GM18909 (cell line): Measurements from ENCODE around the gene PARD3B.

Experiments
- ATAC-seq: cut with Tn5 transposase; IDR thresholded peaks from one replicate; pipeline ENCODE4 v1.9.1; 2021; ENCODE audit warnings: mild to moderate bottlenecking; ENCODE audit not compliant: unreplicated experiment, poor library complexity

The PARD3B gene

DNA sequence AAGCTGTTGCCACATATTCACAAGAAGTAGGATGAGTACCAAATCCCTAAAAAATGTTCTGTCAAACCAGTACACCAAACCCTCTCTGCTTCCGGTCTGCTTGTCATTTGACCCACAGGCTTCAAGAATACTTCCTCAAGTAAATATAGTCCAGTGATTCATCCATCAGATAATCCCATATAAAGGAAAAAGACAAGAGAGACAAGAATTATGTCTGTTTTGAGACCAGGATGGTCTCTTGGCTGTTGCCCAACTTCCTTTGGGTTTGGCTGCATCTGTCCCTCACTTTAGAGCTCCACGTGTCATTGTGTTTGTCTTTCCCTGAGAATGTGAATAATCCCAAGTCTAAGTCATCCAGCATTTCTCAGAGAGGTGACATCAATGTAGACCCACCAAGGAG is 1045.5 kb downstream of the PARD3B start:
- ATAC-seq: no peak

DNA sequence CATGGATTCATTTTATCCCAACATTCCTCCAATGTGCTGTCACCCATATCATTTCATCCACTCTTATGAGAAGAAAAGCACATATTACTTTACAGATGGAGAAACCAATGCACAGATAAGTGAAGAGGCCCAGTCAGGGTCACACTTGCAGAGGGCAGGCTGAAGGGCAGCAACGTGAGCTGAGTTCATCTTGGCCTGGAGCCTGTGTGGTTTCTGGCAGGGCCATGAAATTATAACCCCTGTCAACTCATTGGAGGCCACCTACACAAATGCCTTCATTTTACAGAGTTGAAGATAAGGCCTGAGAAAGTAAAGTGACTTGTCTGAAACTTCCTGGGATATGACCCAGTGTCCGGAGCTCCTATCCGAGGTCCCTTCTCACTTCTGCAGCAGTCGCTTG is 1048.6 kb downstream of the PARD3B start:
- ATAC-seq: no peak

- no peak for ATAC-seq
Measured at GRCh38 chr2:205596581-205596980, 1051.3 kb downstream of the PARD3B start.

- no peak for ATAC-seq
Measured at GRCh38 chr2:205605638-205606304, 1060.5 kb downstream of the PARD3B start.

- ATAC-seq: no peak
Measured at GRCh38 chr2:205607146-205607545, 1061.9 kb downstream of the PARD3B start.

DNA sequence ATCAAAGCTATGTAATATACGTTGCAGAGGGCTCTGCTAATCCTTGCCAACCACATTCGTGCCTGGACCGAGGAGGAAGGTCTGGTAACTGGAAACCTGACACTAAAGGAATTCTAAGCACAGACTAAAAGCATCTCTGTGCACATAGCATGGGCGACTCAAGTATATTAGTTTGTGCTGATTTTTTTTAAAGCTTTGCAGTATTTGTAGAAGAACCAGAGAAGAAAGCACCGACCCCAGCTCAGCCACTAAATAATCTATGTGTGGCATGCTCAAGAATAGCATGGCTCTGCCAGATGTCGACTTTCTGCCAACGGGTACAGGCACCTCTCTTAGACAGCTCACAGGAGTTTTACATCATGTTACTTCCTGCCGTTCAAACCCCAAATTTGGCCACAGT is 1063.8 kb downstream of the PARD3B start:
- ATAC-seq: no peak

GRCh38 chr2:205610437-205610836 is 1065.2 kb downstream of the PARD3B start:
- ATAC-seq: no peak

DNA sequence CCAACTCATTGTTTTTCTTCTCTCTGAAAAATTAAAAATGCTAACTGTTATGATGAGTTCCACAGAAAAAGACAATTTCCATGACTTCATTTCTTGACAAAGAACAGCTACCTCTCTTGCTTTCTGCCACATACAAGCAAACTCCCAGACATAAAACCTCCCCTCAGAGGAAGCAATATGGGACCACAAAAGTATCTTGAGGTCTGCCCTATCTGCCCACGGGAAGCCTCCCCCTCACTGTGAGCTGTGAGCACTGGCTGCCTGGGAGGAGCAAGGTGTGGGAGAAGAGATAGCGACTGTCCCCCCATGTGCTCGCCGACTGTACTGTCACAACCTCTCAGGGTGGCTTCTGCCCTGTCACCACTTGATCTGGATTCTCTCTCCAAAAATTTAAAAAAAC is 1067.4 kb downstream of the PARD3B start:
- no peak for ATAC-seq

- ATAC-seq: no peak
Measured at GRCh38 chr2:205613970-205614559, 1068.8 kb downstream of the PARD3B start.

- ATAC-seq: no peak
Measured at GRCh38 chr2:205614965-205615364, 1069.7 kb downstream of the PARD3B start.

DNA sequence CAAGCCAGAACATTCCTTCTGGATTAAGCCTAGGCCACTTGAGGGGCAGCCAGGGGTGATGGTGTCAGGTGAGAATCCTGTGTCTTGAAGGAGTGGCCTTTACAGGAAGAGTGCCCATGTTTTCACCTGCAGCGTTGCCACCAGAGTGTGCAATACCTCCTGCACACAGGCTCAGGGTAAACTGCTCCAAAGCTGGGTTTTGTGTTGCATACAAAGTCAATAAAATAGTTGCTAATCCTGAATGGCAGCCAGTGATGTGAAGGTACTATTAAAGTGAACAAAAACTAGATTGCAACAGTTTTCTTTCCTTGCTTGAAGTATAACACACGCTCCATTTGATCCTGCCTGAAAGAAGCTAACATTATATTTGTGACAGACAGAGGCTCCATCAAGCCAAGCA is 1072.6 kb downstream of the PARD3B start:
- no peak for ATAC-seq

- ATAC-seq: no peak
Measured at GRCh38 chr2:205619600-205619999, 1074.3 kb downstream of the PARD3B start.

DNA sequence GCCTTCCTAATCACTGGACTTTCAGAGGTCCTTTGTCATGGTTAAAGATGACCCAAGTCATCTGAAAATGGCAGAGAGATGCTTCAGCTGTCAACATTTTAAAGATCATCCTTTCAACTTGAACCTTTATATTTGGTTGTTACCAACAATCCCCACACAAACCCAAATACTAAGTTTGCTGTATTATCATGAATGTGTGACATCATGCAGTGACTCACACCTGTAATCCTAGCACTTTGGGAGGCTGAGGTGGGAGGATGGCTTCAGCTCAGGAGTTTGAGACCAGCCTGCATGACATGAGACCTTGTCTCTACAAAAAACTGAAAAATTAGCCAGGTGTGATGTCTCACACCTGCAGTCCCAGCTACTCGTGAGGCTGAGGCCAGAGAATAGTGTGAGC is 1081.8 kb downstream of the PARD3B start:
- no peak for ATAC-seq

- ATAC-seq: no peak
Measured at GRCh38 chr2:205628422-205628821, 1083.1 kb downstream of the PARD3B start.

DNA sequence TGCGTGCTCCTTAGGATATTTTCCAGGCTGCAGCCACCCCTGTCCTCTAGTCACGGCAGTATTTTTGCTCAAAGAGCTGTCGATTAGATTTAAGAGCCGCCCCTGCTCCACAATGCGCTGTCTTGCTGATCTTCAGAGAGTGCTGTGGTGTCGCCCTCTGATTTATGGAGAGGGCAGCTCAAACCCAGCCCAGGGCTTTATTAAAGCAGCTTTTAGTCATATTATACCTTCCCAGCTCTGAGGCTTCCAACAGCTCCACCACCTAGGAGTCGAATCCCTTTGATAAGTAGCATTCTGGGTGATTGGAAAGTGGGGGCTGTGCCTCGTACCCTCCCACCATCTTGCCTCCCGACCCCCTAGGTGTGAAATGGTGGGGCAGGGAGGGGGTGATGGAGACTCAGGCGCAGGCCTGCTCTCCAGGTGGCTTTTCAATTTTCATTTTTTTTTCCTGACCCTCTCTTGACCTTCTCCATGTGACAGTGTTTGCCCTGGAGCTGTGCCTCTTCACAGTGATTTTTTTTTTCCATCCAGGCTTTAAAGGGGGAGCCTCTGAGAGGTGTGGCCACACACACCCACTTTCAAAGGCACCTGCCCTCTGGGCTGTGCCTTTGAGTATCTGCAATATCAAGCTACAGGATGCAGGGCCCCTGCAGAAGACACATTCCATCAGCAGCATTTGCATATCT is 1084.0 kb downstream of the PARD3B start:
- ATAC-seq: no peak

GRCh38 chr2:205633994-205634393 is 1088.7 kb downstream of the PARD3B start:
- ATAC-seq: no peak

DNA sequence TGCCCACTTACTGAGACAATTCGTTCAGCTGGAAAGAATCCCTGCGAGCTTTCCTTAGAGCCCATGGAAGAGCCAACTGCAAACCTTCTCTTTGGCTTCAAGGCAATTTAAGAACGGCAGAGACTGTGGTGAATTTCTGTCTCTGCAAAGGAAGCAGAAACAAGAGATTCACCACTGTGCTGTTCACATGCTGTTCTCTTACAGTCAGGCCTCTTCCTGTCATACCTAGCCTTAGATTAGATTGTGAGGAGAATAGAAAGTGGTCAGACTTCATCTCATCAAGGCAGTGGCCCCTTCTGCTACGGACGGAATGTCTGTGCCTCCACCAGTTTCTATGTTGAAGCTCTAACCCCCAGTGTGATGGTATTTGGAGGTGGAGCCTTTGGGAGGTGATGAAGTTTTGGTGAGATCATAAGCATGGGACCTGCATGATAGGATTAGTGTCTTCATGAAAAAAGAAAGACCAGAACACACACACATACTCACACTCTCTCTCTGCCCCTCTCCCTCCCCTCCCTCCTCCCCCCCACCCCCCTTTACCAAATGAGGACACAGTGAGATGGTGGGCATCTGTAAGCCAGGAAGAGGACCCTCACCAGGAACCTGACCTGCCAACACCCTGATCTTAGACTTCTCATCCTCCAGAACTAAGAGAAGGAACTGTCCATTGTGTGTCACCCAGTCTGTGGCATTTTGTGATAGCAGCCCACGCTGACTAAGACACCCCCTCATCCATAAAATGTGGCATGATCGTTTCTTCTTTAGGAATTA is 1091.5 kb downstream of the PARD3B start:
- ATAC-seq: no peak

DNA sequence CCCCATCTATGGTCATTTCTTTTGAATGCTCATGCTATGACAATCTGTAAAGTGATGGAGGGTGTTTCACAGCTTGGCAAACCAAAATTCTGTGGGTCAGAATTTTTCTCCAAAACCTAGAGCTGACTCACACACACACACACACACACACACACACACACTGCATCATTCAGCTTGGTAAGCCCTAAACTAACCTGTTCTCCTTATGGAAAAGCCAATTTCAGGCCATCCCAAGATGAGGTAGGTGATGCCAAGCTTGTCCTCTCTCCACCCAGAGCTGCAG is 1092.0 kb downstream of the PARD3B start:
- no peak for ATAC-seq

- ATAC-seq: no peak
Measured at GRCh38 chr2:205637779-205638503, 1092.7 kb downstream of the PARD3B start.

DNA sequence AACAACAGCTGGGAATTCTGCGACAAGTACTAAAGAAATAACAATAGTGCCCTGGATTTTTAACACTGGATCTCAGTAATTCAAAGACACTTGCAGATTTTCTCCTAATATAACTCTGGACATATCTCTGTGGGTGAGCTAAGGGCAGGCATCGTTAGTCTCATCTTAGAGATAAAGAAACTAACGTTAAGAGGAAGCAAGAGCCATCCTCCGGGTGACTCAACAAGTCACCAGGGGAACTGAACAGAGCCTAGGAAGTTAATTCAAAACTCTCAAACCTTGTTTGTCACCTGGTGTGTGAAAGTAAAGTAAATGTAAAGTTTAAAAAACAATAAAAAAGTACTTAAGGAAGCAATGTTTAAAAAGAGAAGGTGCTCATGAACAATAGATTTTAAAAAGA is 1095.4 kb downstream of the PARD3B start:
- no peak for ATAC-seq
